Measurements from ENCODE around the gene MT1F.
"Not testable (repeated sequence)": the region's sequence is repeated elsewhere in the genome, so short reads cannot be mapped to it uniquely, and the experiment has no call there.

The MT1F gene

DNA sequence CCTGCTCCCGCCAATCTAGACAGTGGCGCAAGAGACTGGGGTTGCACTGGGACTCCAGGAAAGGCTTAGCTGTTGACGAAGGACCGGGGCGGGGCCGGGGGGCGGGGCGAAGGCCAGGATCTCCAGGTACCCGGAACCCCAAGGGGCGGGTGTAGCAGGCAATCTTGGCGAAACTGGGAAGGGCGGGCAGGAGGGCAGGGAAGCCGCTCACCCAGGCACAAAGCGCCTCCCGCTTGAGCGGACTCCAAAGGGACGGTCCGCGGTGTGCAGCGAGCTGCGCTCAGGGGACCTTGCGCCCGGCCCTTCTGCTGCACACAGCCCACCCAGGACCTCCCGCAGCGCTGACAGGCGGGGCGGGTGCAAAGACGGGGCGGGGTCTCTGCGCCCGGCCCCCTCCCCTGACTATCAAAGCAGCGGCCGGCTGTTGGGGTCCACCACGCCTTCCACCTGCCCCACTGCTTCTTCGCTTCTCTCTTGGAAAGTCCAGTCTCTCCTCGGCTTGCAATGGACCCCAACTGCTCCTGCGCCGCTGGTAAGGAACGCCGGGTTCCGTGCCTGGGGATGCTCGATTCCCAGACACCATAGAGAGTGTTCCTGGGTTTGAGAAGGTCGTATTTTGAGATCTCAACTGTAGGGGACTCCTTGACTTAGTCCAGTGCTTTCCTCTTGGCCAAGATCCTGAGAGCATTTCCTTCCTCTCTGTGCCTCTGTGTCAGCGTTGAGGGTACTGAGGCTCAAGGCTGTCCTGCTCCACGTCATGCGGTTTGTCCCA, at the start of gene MT1F:
Gene MT1F, plus strand, starts transcription at position 405 of the 772 bp plus-strand sequence. Its CDS starts 100 bp downstream, at position 505.
- in situ Hi-C loops (cut with MboI; ENCODE audit: low sequenced_read_pairs): no loop called here

- in situ Hi-C loops (cut with MboI; ENCODE audit: low sequenced_read_pairs): no loop called here
Measured at GRCh38 chr16:56608043-56608875, 49.5 kb upstream of the MT1F start, which contains the start of gene MT2A. TSS of gene MT2A (plus strand) at chr16:56608584. CDS start at chr16:56608656, 72 bp downstream.

DNA sequence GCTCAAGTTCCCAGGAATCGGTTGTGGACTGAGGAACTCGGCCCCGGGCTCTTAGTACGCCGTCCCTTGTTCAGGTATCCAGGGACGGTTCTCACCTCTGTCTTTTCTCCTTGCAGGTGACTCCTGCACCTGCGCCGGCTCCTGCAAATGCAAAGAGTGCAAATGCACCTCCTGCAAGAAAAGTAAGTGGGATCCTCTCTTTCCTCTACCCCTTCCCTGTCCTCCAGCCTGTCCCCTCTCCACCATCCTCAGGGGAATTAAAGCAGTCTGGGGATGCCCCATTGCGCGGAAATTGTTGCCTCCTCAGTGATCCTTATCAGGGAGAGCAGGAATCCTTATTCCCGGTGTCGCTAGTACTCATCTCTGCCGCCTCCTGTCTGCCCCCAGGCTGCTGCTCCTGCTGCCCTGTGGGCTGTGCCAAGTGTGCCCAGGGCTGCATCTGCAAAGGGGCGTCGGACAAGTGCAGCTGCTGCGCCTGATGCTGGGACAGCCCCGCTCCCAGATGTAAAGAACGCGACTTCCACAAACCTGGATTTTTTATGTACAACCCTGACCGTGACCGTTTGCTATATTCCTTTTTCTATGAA, 48.8 kb upstream of the MT1F start:
- in situ Hi-C loops (cut with MboI; ENCODE audit: low sequenced_read_pairs): no loop called here

- in situ Hi-C loops (cut with MboI; ENCODE audit: low sequenced_read_pairs): no loop called here
Measured at GRCh38 chr16:56609463-56609921, 48.3 kb upstream of the MT1F start.

- in situ Hi-C loops (cut with MboI; ENCODE audit: low sequenced_read_pairs): no loop called here
Measured at GRCh38 chr16:56610017-56610608, 47.6 kb upstream of the MT1F start.

DNA sequence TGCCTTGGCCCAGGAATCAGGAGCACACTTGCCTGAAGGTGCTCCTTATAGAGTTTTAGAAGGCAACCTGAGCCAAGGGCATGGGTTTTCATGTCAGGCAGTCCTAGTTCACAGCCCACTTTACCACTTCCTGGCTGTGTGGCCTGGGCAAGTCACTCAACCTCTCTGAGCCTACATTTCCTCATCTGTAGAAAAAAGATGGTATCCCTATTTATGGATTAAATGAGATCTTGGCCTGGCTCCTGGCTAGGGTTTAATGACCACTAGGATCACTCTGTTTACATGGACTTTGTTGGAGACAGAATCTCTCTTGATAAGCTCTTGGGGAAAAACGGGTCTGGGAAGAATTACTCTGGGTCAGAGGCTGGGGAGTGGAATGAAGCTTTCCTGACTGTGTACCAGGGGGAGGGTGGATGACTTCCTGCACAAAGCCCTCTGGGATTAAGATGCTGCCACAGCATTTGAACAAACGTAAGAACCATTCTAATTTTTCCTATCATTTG, 47.1 kb upstream of the MT1F start:
- in situ Hi-C loops (cut with MboI; ENCODE audit: low sequenced_read_pairs): no loop called here

DNA sequence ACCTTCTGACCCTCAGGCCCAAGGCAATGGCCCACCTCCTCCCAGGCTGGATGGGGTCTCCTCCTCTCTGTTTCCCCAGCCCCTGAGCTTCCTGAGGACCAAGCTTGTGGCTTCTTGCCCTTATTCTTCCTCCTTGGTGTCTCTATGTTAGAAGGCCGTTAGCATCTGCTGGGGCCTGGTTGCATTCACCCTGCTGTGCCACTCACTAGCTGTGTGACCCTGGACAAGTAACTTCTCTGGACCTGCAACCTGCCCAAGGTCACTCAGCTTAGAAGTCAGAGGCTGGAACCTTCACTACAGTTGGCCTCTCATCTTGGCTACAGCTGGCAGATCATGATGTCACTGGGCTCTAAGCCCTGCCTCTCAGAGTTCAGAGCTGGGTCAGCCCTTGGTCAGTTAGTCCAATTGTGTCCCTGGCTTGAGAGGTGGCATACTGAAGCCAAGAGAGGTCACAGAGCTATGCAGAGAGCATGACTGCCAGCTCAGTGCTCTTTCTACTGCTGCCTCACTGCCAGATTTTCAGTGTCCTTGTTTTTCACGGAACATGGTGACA, 46.4 kb upstream of the MT1F start:
- in situ Hi-C loops (cut with MboI; ENCODE audit: low sequenced_read_pairs): no loop called here

GRCh38 chr16:56613706-56614105, 44.1 kb upstream of the MT1F start:
- in situ Hi-C loops (cut with MboI; ENCODE audit: low sequenced_read_pairs): no loop called here

- in situ Hi-C loops (cut with MboI; ENCODE audit: low sequenced_read_pairs): no loop called here
Measured at GRCh38 chr16:56614549-56614991, 43.2 kb upstream of the MT1F start.

DNA sequence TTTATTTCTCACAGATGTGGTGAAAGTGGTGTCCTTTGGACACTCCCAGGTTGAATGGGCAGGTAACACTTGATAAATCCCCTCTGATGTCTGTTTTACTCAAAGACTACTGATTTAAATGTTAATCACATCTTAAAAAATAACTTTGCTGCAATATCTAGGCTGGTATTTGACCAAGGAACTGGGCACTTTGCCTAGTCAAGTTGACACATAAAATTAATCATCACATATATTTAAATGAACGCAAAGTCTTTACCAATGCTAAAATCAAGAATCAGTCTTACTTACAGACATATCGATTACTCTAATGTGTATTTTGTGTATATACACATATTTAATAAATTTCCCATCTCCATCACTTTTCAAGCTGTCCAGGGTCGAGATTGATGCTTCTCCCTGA, 42.4 kb upstream of the MT1F start:
- in situ Hi-C loops (cut with MboI; ENCODE audit: low sequenced_read_pairs): no loop called here

DNA sequence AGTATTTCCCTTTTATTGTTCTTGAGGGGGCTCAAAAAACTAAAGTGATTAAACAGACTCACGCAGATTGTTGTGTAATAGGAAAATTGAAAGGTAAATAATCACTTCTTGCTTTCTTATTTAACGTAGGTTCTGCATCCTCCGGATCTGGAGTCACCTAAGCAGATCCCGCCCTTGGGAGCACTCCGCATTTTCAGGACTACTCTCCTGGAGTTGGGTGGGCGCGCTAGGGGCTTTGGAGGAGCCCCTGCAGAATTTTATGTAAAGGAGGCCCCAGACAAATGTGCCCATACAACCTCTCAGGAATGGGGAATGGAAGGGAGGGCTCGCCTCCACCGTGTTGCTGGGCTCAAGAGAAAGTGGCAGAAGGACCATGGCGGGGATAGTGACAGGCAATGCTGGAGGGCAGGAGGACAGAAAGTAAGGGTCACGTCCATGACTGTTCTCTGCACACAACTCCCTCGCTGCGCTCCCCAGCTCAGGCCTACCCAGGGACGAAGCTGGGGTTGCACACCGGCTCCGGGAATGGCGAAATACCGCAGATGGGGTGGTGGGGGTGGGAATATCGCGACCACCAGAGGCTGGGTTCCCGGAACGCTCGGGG, 41.0 kb upstream of the MT1F start:
- in situ Hi-C loops (cut with MboI; ENCODE audit: low sequenced_read_pairs): no loop called here

DNA sequence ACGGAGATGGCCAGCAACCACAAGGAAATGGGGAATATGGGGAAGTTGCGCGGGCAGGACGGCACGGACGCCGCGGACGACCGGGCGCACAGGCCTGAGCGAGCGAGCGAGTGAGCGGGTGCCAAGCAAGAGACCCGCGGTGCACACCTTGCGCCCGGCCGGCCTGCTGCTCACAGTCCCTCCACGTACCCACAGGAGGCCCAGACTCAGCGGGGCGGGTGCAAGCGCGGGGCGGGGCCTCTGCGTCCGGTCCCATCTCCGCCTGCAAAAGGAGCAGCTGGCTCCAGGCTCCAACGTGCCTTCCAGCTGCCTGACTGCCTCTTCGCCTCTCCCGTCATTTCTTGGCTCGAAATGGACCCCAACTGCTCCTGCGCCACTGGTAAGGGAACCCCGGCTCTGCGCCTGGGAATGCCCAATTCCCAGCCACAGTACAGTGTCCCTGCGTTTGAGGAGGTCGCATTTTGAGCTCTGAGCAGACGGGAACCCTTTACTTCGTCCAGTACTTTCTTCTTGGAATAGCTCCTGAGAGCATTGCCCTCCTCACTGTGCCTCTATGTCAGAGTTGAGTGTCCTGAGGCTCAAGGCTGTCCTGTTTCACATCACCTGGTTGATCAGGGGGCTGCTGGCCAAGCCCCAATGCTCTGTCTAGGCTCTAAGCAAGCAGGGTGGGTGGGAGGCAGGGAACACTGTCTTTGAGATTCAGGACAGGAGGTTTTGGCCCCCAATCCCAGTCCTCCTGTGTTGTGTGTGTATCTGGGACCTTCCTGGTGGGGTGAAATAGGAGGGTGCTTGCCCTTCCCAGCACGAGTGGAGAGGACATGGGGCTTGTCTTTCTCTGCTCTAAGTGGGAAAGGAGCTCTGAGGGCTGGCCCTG, 40.3 kb upstream of the MT1F start:
- in situ Hi-C loops (cut with MboI; ENCODE audit: low sequenced_read_pairs): no loop called here

DNA sequence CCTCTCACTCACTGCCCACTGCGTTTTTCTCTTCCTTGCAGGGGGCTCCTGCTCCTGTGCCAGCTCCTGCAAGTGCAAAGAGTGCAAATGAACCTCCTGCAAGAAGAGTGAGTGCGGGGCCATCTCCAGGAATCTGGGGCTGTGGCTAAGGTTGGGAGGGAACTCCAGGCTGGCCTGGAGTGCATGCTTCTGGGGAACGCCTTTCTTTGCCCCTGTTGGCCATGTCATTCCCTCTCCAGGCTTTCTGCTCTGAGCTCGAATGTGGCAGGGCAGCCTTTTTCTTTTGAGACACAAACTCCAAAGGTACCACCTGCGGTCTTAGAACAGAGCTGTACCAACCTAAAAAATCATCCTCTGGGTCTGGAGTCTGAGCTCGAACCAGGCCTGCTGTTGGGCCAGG, 39.6 kb upstream of the MT1F start:
- in situ Hi-C loops (cut with MboI; ENCODE audit: low sequenced_read_pairs): no loop called here

GRCh38 chr16:56620339-56620897, 37.3 kb upstream of the MT1F start:
- in situ Hi-C loops (cut with MboI; ENCODE audit: low sequenced_read_pairs): no loop called here

DNA sequence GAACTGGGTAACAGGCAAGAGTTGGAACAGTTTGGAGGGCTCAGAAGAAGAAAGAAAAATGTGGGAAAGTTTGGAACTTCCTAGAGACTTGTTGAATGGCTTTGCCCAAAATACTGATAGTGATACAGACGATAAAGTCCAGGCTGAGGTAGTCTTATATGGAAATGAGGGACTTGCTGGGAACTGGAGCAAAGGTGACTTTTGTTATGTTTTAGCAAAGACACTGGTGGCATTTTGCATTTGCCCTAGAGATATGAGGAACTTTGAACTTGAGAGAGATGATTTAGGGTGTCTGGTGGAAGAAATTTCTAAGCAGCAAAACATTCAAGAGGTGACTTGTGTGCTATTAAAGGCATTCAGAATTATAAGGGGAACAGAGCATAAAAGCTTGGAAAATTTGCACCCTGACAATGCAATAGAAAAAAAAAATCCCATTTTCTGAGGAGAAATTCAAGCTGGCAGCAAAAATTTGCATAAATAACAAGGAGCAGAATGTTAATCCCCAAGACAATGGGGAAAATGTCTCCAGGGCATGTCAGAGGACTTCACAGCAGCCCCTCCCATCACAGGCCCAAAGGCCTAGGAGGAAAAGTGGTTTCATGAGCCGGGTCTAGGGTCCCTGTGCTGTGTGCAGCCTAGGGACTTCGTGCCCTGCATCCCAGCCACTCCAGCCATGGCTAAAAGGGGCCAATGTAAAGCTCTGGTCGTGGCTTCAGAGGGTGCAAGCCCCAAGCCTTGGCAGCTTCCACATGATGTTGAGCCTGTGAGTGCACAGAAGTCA, 35.9 kb upstream of the MT1F start:
- in situ Hi-C loops (cut with MboI; ENCODE audit: low sequenced_read_pairs): not testable (repeated sequence)

DNA sequence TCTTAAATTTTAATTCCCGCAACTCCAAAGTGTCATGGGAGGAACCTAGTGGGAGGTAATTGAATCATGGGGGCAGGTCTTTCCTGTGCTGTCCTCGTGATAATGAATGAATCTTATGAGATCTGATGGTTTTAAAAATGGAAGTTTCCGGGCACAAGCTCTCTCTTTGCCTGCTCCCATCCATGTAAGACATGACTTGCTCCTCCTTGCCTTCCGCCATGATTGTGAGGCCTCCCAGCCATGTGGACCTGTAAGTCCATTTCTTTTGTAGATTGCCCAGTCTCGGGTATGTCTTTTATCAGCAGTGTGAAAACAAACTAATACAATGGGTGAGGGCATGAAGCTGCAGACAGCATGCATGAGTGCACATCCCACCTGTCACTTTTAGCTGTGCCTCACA, 34.6 kb upstream of the MT1F start:
- in situ Hi-C loops (cut with MboI; ENCODE audit: low sequenced_read_pairs): not testable (repeated sequence)

- in situ Hi-C loops (cut with MboI; ENCODE audit: low sequenced_read_pairs): no loop called here
Measured at GRCh38 chr16:56623637-56624036, 34.1 kb upstream of the MT1F start.
